HEK293 (cell line): ENCODE results near the gene COBL.

Experiments
- REPIN1 ChIP-seq: fragments of 450-650 bp; formaldehyde crosslinking; IDR thresholded peaks from 2 replicates; pipeline ENCODE4 v1.5.1; 2017; ENCODE audit warnings: missing biosample characterization, missing genetic modification characterization, low read depth
- ZBTB1 ChIP-seq: fragments of 450-650 bp; formaldehyde crosslinking; IDR thresholded peaks from 2 replicates; pipeline ENCODE4 v1.5.1; 2016; ENCODE audit warnings: missing biosample characterization, missing genetic modification characterization
- ZBTB20 ChIP-seq: fragments of 450-650 bp; formaldehyde crosslinking; IDR thresholded peaks from 2 replicates; pipeline ENCODE4 v1.5.1; 2016; ENCODE audit warnings: missing biosample characterization, missing genetic modification characterization
- ZNF529 ChIP-seq: fragments of 450-650 bp; formaldehyde crosslinking; IDR thresholded peaks from 2 replicates; pipeline ENCODE4 v1.5.1; 2017; ENCODE audit warnings: missing genetic modification characterization, missing biosample characterization; ENCODE audit not compliant: insufficient replicate concordance
- ZNF585B ChIP-seq: fragments of 450-650 bp; formaldehyde crosslinking; IDR thresholded peaks from 2 replicates; pipeline ENCODE4 v1.5.1; 2016; ENCODE audit warnings: missing biosample characterization, missing genetic modification characterization
- ZNF792 ChIP-seq: fragments of 450-650 bp; formaldehyde crosslinking; IDR thresholded peaks from 2 replicates; pipeline ENCODE4 v1.5.1; 2016; ENCODE audit warnings: missing biosample characterization, missing genetic modification characterization
- ZNF837 ChIP-seq: fragments of 450-650 bp; formaldehyde crosslinking; IDR thresholded peaks from 2 replicates; pipeline ENCODE4 v1.5.1; 2016; ENCODE audit warnings: missing biosample characterization, missing genetic modification characterization
- TF ChIP-seq, protein P1 (sequence below): fragments of 450-650 bp; formaldehyde crosslinking; IDR thresholded peaks from 2 replicates; pipeline ENCODE4 v1.5.1; 2016; ENCODE audit warnings: missing biosample characterization, missing genetic modification characterization
- TF ChIP-seq, protein P2 (sequence below): fragments of 450-650 bp; formaldehyde crosslinking; IDR thresholded peaks from 2 replicates; pipeline ENCODE4 v1.5.1; 2017; ENCODE audit warnings: missing biosample characterization, missing genetic modification characterization
- TF ChIP-seq, protein P3 (sequence below): fragments of 450-650 bp; formaldehyde crosslinking; IDR thresholded peaks from 2 replicates; pipeline ENCODE4 v1.5.1; 2016; ENCODE audit warnings: missing biosample characterization, missing genetic modification characterization
- TF ChIP-seq, protein P4 (sequence below): fragments of 450-650 bp; formaldehyde crosslinking; IDR thresholded peaks from 2 replicates; pipeline ENCODE4 v1.5.1; 2016; ENCODE audit warnings: missing biosample characterization, missing genetic modification characterization

DNA sequence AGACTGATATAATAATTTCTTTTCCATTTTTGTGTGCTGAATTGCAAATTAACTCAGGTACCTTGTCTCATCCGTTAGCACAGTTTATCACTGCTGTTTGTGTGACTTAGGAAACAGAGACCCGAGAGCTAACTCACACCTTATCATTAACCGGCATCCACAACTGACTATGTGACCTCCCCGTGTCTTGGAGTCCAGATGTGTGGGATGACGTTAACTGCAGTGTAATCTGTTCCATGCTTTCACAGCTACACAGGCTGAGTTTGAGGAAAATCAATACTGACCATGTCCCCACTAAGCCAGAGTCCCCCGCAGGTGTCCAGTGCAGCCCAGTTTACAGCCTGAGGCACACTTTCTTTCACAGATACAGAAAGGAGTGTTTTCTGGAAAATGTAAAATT, 154.7 kb downstream of the COBL start:
- no peak for TF ChIP-seq ZBTB1 (tag by site-specific recombination)
- TF ChIP-seq, protein P1, sequence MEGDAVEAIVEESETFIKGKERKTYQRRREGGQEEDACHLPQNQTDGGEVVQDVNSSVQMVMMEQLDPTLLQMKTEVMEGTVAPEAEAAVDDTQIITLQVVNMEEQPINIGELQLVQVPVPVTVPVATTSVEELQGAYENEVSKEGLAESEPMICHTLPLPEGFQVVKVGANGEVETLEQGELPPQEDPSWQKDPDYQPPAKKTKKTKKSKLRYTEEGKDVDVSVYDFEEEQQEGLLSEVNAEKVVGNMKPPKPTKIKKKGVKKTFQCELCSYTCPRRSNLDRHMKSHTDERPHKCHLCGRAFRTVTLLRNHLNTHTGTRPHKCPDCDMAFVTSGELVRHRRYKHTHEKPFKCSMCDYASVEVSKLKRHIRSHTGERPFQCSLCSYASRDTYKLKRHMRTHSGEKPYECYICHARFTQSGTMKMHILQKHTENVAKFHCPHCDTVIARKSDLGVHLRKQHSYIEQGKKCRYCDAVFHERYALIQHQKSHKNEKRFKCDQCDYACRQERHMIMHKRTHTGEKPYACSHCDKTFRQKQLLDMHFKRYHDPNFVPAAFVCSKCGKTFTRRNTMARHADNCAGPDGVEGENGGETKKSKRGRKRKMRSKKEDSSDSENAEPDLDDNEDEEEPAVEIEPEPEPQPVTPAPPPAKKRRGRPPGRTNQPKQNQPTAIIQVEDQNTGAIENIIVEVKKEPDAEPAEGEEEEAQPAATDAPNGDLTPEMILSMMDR (tag by site-specific recombination), result no peak
- TF ChIP-seq ZBTB20 (tag by site-specific recombination), result no peak
- TF ChIP-seq, protein P2, sequence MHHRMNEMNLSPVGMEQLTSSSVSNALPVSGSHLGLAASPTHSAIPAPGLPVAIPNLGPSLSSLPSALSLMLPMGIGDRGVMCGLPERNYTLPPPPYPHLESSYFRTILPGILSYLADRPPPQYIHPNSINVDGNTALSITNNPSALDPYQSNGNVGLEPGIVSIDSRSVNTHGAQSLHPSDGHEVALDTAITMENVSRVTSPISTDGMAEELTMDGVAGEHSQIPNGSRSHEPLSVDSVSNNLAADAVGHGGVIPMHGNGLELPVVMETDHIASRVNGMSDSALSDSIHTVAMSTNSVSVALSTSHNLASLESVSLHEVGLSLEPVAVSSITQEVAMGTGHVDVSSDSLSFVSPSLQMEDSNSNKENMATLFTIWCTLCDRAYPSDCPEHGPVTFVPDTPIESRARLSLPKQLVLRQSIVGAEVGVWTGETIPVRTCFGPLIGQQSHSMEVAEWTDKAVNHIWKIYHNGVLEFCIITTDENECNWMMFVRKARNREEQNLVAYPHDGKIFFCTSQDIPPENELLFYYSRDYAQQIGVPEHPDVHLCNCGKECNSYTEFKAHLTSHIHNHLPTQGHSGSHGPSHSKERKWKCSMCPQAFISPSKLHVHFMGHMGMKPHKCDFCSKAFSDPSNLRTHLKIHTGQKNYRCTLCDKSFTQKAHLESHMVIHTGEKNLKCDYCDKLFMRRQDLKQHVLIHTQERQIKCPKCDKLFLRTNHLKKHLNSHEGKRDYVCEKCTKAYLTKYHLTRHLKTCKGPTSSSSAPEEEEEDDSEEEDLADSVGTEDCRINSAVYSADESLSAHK, result no peak
- no peak for TF ChIP-seq ZNF837 (tag by site-specific recombination)
- TF ChIP-seq, protein P3, sequence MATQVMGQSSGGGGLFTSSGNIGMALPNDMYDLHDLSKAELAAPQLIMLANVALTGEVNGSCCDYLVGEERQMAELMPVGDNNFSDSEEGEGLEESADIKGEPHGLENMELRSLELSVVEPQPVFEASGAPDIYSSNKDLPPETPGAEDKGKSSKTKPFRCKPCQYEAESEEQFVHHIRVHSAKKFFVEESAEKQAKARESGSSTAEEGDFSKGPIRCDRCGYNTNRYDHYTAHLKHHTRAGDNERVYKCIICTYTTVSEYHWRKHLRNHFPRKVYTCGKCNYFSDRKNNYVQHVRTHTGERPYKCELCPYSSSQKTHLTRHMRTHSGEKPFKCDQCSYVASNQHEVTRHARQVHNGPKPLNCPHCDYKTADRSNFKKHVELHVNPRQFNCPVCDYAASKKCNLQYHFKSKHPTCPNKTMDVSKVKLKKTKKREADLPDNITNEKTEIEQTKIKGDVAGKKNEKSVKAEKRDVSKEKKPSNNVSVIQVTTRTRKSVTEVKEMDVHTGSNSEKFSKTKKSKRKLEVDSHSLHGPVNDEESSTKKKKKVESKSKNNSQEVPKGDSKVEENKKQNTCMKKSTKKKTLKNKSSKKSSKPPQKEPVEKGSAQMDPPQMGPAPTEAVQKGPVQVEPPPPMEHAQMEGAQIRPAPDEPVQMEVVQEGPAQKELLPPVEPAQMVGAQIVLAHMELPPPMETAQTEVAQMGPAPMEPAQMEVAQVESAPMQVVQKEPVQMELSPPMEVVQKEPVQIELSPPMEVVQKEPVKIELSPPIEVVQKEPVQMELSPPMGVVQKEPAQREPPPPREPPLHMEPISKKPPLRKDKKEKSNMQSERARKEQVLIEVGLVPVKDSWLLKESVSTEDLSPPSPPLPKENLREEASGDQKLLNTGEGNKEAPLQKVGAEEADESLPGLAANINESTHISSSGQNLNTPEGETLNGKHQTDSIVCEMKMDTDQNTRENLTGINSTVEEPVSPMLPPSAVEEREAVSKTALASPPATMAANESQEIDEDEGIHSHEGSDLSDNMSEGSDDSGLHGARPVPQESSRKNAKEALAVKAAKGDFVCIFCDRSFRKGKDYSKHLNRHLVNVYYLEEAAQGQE (tag by site-specific recombination), result no peak
- no peak for TF ChIP-seq ZNF585B (tag by site-specific recombination)
- TF ChIP-seq, protein P4, sequence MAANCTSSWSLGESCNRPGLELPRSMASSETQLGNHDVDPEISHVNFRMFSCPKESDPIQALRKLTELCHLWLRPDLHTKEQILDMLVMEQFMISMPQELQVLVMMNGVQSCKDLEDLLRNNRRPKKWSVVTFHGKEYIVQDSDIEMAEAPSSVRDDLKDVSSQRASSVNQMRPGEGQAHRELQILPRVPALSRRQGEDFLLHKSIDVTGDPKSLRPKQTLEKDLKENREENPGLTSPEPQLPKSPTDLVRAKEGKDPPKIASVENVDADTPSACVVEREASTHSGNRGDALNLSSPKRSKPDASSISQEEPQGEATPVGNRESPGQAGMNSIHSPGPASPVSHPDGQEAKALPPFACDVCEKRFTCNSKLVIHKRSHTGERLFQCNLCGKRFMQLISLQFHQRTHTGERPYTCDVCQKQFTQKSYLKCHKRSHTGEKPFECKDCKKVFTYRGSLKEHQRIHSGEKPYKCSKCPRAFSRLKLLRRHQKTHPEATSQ (tag by site-specific recombination), result no peak
- TF ChIP-seq REPIN1 (tag by site-specific recombination), result no peak
- no peak for TF ChIP-seq ZNF792 (tag by site-specific recombination)
- no peak for TF ChIP-seq ZNF529 (tag by site-specific recombination)
